ENCODE measurements around the gene RNF150. TPM values are rescaled to one million over a fixed set of nuclear protein-coding genes. Genes with fewer than 3 reads are reported as not detected.

The RNF150 gene
- total RNA-seq, 1 experiment from 2014 or later = 0.14 TPM

DNA sequence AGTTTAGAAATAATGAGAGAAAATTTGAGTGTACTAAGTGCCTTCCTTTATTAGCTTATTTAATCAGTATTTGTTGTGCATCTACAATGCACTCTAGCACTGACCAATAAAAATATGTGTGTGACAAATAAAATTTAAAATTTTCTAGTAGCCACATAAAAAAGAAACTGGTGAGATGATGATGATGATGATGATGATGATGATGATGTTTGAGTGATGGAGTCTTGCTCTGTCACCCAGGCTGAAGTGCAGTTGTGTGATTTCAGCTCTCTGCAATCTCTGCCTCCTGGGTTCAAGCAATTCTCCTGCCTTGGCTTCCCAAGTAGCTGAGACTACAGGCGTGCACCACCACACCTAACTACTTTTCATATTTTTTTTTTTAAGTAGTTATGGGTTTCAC is 110.2 kb downstream of the RNF150 start:
- Mint-ChIP-seq H3K36me3 (ENCODE audit: insufficient read depth, unreplicated experiment) (no peaks in the 10 kb centered on the region), H3K27me3 (ENCODE audit: insufficient read depth, unreplicated experiment) (peaks cover 13% of the 10 kb centered on the region), H3K4me1 (ENCODE audit: low read depth, unreplicated experiment) (no peaks in the 10 kb centered on the region), H3K27ac (ENCODE audit: unreplicated experiment) (no peak overlapping the region), H3K9me3 (ENCODE audit: unreplicated experiment) (no peaks in the 10 kb centered on the region), H3K4me3 (ENCODE audit: unreplicated experiment) (no peak overlapping the region)
- ChIA-PET POLR2A (no interaction called here), CTCF (no interaction called here)
- no peaks in the 10 kb centered on the region; the same call in none of the 2 replicates for H3K27me3 ChIP-seq (replicated peaks; ENCODE audit: control insufficient read depth, insufficient read depth, low read length)
- no peak for DNase-seq
- TF ChIP-seq, protein P1, sequence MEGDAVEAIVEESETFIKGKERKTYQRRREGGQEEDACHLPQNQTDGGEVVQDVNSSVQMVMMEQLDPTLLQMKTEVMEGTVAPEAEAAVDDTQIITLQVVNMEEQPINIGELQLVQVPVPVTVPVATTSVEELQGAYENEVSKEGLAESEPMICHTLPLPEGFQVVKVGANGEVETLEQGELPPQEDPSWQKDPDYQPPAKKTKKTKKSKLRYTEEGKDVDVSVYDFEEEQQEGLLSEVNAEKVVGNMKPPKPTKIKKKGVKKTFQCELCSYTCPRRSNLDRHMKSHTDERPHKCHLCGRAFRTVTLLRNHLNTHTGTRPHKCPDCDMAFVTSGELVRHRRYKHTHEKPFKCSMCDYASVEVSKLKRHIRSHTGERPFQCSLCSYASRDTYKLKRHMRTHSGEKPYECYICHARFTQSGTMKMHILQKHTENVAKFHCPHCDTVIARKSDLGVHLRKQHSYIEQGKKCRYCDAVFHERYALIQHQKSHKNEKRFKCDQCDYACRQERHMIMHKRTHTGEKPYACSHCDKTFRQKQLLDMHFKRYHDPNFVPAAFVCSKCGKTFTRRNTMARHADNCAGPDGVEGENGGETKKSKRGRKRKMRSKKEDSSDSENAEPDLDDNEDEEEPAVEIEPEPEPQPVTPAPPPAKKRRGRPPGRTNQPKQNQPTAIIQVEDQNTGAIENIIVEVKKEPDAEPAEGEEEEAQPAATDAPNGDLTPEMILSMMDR (IDR thresholded peaks at IDR 0.05; ENCODE audit: insufficient read depth in 1 of 2, low read depth in 1 of 2, low read length in 1 of 2, severe bottlenecking in 1 of 2, unreplicated experiment in 1 of 2) = no peak
- BruUV-seq (replicated peaks) = no TSS peak
- no peak overlapping the region for H3K4me3 ChIP-seq (ENCODE audit: low read depth, low read length)
- no peaks in the 10 kb centered on the region for H3K4me1 ChIP-seq
- intact Hi-C loops (cut with micrococcal nuclease; ENCODE audit: unreplicated experiment) = no loop called here
- no peaks in the 10 kb centered on the region for H3K9me3 ChIP-seq
- H3K36me3 ChIP-seq (ENCODE audit: control insufficient read depth, insufficient read depth, low read length) = no peaks in the 10 kb centered on the region

DNA sequence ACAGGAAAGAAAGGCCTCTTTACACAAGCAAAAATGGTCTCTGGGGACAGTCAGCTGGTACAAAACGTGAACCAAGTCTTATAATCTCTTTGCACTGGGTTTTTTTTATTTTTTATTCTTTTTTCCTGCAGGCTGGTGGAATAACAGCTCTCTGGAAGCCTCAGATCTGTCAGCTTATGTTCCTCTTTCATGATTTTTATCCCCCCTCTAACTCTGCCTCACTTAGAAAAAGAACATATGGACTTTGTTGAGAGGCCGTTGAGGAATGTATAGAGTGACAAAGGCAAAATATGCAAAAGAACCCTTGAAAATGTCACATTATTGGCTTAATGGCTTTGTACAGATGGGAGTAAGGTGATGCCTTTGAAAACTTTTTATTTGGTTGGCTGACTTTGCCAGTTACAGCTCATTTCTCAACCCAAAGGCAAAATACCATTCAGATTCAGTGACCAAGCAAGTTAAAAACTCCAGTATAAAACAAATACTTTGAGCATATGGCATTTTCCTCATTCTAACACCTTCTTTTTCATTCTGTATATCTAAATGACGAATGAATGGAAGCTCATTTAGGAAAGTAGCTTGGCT is 111.1 kb downstream of the RNF150 start:
- DNase-seq = no peak
- Histone ChIP-seq H3K9me3 (no peaks in the 10 kb centered on the region), H3K4me3 (ENCODE audit: low read depth, low read length) (no peak overlapping the region), H3K36me3 (ENCODE audit: control insufficient read depth, insufficient read depth, low read length) (no peaks in the 10 kb centered on the region), H3K27me3 (replicated peaks; ENCODE audit: control insufficient read depth, insufficient read depth, low read length) (no peaks in the 10 kb centered on the region), H3K4me1 (no peaks in the 10 kb centered on the region)
- TF ChIP-seq, protein P1 (IDR thresholded peaks at IDR 0.05; ENCODE audit: insufficient read depth in 1 of 2, low read depth in 1 of 2, low read length in 1 of 2, severe bottlenecking in 1 of 2, unreplicated experiment in 1 of 2) = no peak
- Mint-ChIP-seq H3K4me1 (ENCODE audit: low read depth, unreplicated experiment) (no peaks in the 10 kb centered on the region), H3K4me3 (ENCODE audit: unreplicated experiment) (no peak overlapping the region), H3K27ac (ENCODE audit: unreplicated experiment) (no peak overlapping the region), H3K27me3 (ENCODE audit: insufficient read depth, unreplicated experiment) (peaks cover 11% of the 10 kb centered on the region), H3K36me3 (ENCODE audit: insufficient read depth, unreplicated experiment) (no peaks in the 10 kb centered on the region), H3K9me3 (ENCODE audit: unreplicated experiment) (no peaks in the 10 kb centered on the region)
- POLR2A ChIA-PET = no interaction called here
- no TSS peak for BruUV-seq (replicated peaks)
- CTCF ChIA-PET = no interaction called here
- intact Hi-C loops (cut with micrococcal nuclease; ENCODE audit: unreplicated experiment) = no loop called here

DNA sequence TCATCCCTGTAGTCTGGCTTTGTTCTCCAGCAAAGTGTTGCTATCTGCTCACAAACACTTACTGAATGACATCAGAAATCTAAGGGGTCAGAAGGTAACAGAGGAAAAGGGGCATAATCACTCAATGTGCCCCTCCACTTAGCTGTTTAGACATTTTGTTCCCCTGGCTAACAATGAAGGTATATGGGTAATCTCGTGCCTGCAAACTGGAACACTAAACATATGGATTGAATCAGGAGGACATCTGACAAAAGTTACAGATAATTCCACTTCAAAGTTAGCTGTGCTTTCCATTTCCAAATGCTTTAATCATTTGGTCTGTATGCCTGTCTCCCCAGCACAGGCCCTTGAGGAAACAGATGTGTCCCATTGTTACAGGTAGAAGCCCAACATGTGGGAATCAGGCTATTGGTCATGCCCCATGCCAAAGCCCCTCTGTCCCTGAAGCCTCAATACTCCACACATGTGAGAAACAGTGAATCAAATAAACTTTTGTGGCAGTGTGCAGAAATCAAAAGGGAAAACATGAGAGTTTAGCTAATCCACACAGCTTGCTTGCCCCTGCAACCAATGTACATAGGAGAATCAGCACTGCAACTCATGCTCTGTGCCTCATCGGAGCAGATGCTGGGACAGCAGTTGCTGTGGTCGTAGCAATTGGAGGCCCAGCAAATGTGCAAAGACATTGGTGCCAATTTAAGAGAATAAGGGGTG is 111.7 kb downstream of the RNF150 start:
- Histone ChIP-seq H3K4me1 (no peaks in the 10 kb centered on the region), H3K36me3 (ENCODE audit: control insufficient read depth, insufficient read depth, low read length) (no peaks in the 10 kb centered on the region), H3K9me3 (no peaks in the 10 kb centered on the region), H3K4me3 (ENCODE audit: low read depth, low read length) (no peak overlapping the region), H3K27me3 (replicated peaks; ENCODE audit: control insufficient read depth, insufficient read depth, low read length) (no peaks in the 10 kb centered on the region)
- H3K27me3 Mint-ChIP-seq (ENCODE audit: insufficient read depth, unreplicated experiment) = peaks cover 11% of the 10 kb centered on the region
- TF ChIP-seq, protein P1 (IDR thresholded peaks at IDR 0.05; ENCODE audit: insufficient read depth in 1 of 2, low read depth in 1 of 2, low read length in 1 of 2, severe bottlenecking in 1 of 2, unreplicated experiment in 1 of 2) = no peak
- CTCF ChIA-PET = no interaction called here
- no peaks in the 10 kb centered on the region for H3K9me3 Mint-ChIP-seq (ENCODE audit: unreplicated experiment)
- POLR2A ChIA-PET = no interaction called here
- DNase-seq = no peak
- no TSS peak for BruUV-seq (replicated peaks)
- no peak overlapping the region for H3K4me3 Mint-ChIP-seq (ENCODE audit: unreplicated experiment)
- H3K4me1 Mint-ChIP-seq (ENCODE audit: low read depth, unreplicated experiment) = no peaks in the 10 kb centered on the region
- no peaks in the 10 kb centered on the region for H3K36me3 Mint-ChIP-seq (ENCODE audit: insufficient read depth, unreplicated experiment)
- intact Hi-C loops (cut with micrococcal nuclease; ENCODE audit: unreplicated experiment) = no loop called here
- no peak overlapping the region for H3K27ac Mint-ChIP-seq (ENCODE audit: unreplicated experiment)

Measured in Caco-2 (cell line).